Upper lobe of left lung (tissue), 6 donors: ENCODE data around the gene ALDH3B1. TPM values are rescaled to one million over a fixed set of nuclear protein-coding genes. Genes with fewer than 3 reads are reported as not detected.

Experiments used
- ATAC-seq, 2 donors: fragments of 200-7000 bp; cut with Tn5 transposase; one replicate each; pipeline ENCODE4 v1.9.1; 2022; ENCODE audit warnings: mild to moderate bottlenecking in 2 of 2, moderate library complexity in 2 of 2; ENCODE audit not compliant: low FRiP score in 2 of 2
- DNase-seq, 2 donors: peaks; one replicate each; pipeline ENCODE4 v3.0.0-alpha.2; 2019 to 2020
- H3K27ac ChIP-seq, 4 donors: fragments of 200-600 bp; sonication (generic); one replicate each; pipeline ENCODE4 v1.5.1; 2016 to 2019
- H3K27me3 ChIP-seq, 4 donors: fragments of 200-600 bp; sonication (generic); one replicate each; pipeline ENCODE4 v1.5.1; 2017 to 2019
- H3K36me3 ChIP-seq, 4 donors: fragments of 200-600 bp; sonication (generic); one replicate each; pipeline ENCODE4 v1.5.1; 2016 to 2019
- H3K4me1 ChIP-seq, 4 donors: fragments of 200-600 bp; sonication (generic); one replicate each; pipeline ENCODE4 v1.5.1; 2018 to 2019
- H3K4me3 ChIP-seq, 4 donors: fragments of 200-600 bp; sonication (generic); one replicate each; pipeline ENCODE4 v1.5.1; 2017 to 2019; ENCODE audit warnings: mild to moderate bottlenecking in 2 of 4, moderate library complexity in 1 of 4
- H3K9me3 ChIP-seq, 4 donors: fragments of 200-600 bp; sonication (generic); one replicate each; pipeline ENCODE4 v1.5.1; 2018 to 2019
- EP300 ChIP-seq, 4 donors: sonication (generic); formaldehyde crosslinking; IDR thresholded peaks; one replicate each; pipeline ENCODE4 v1.5.1; 2017; ENCODE audit warnings: antibody characterized with exemption in 4 of 4, control low read depth in 2 of 4
- POLR2A ChIP-seq, 4 donors: fragments of 450-650 bp; IDR thresholded peaks; one replicate each; pipeline ENCODE4 v1.5.1; 2016 to 2017; ENCODE audit warnings: antibody characterized with exemption in 4 of 4, mild to moderate bottlenecking in 2 of 4
- POLR2AphosphoS5 ChIP-seq, 2 donors: sonication (generic); formaldehyde crosslinking; IDR thresholded peaks; one replicate each; pipeline ENCODE4 v1.5.1; 2017; ENCODE audit warnings: antibody characterized with exemption in 2 of 2
- WGBS, 2 donors: methylation state at CpG; one replicate each; pipeline ENCODE4 v1.1.5; 2017 to 2018; 5-methylcytosine and 5-hydroxymethylcytosine counted together
- total RNA-seq, 6 donors: library from RNA; depleted of rRNA in 4 of 6; stranded (reverse); fragments of >200 nt in 4 of 6; gene quantifications; one replicate each; pipeline versions ENCODE4 v1.1.0 to v1.2.1, GENCODE V29; 2016 to 2021
- TF ChIP-seq, protein P1 (sequence below), 6 experiments: fragments of 450-650 bp in 4 of 6; fragments of 200-600 bp in 2 of 6; sonication (generic) in 2 of 6; IDR thresholded peaks; one replicate each; pipeline ENCODE4 v1.5.1; 2016 to 2019; ENCODE audit warnings: antibody characterized with exemption in 6 of 6
- donor health status: DM: no; HTN: no; CAD: no; lungs with moderate emphysema.
- donor health status: DM: no; HTN: yes; CAD: no; lungs with severe emphysema.

The ALDH3B1 gene
- total RNA-seq, 6 donors from 2014 or later = 107 to 229 (median 185) TPM

DNA sequence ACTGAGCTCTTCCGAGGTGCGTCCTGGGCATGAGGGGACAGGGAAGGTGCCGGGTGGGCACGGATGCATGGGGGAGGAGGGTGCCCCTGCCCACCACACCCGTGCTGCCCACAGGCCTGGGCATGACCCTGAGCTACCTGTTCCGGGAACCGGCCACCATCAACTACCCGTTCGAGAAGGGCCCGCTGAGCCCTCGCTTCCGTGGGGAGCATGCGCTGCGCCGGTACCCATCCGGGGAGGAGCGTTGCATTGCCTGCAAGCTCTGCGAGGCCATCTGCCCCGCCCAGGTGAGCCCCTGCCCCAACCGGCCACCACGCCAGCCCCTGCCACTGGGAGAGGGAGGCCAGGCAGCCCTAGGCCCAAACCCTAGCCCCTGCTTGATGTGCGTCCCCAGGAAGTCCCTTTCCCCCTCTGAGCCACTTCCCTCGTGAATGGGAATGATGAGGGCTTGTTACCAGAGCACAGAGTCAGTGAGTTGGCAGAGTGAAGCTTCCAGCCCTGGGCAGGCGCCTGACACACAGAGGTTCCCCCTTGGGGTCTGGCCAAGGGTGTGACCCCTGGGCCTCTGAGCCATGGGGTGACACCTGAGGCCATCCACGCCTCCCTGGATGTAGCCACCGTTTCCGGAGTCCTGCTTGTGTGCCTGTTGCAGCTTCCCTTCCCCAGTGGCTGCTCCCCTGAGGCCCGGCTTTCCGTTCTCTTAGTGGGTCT is 23.0 kb downstream of the ALDH3B1 start:
- TF ChIP-seq, protein P1, sequence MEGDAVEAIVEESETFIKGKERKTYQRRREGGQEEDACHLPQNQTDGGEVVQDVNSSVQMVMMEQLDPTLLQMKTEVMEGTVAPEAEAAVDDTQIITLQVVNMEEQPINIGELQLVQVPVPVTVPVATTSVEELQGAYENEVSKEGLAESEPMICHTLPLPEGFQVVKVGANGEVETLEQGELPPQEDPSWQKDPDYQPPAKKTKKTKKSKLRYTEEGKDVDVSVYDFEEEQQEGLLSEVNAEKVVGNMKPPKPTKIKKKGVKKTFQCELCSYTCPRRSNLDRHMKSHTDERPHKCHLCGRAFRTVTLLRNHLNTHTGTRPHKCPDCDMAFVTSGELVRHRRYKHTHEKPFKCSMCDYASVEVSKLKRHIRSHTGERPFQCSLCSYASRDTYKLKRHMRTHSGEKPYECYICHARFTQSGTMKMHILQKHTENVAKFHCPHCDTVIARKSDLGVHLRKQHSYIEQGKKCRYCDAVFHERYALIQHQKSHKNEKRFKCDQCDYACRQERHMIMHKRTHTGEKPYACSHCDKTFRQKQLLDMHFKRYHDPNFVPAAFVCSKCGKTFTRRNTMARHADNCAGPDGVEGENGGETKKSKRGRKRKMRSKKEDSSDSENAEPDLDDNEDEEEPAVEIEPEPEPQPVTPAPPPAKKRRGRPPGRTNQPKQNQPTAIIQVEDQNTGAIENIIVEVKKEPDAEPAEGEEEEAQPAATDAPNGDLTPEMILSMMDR (IDR thresholded peaks at IDR 0.05) = no peak
- TF ChIP-seq EP300 (IDR thresholded peaks at IDR 0.05) (no peak), POLR2A (IDR thresholded peaks at IDR 0.05) (no peak), POLR2AphosphoS5 (IDR thresholded peaks at IDR 0.05) (no peak)
- ATAC-seq (no peak), DNase-seq (peak in 1 of 2 donors; percentile 78)
- Histone ChIP-seq H3K27ac (peak overlapping the region in 3 of 4 donors; percentile 30 to 58 (median 42)), H3K36me3 (peaks cover 0 to 22% (median 10%) of the 10 kb centered on the region in 4 donors), H3K27me3 (no peaks in the 10 kb centered on the region), H3K4me3 (no peak overlapping the region), H3K9me3 (no peaks in the 10 kb centered on the region), H3K4me1 (peaks cover 37 to 71% (median 45%) of the 10 kb centered on the region in 4 donors)
- 86 to 93% methylated on average over 7 to 28 of the region's 29 CpGs for WGBS, 2 donors

DNA sequence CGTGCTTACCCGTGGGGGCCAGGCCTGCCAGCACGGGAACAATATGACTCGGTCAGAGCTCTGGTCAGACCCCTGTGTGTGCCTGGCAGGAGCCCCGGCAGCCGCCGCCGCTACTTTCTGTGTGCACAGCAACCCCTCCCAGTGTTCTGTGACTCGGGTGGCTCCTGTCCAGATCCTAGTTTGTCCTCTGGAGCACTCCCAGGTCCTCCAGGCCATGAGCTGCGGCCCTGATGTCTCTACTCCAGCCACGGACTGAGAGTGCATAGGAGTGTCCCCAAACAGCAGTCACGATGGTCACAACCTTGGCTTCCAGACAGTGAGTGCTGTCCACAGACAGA is 23.6 kb downstream of the ALDH3B1 start:
- H3K36me3 ChIP-seq = peaks cover 0 to 22% (median 9%) of the 10 kb centered on the region in 4 donors
- no peak for ATAC-seq
- H3K4me1 ChIP-seq = peaks cover 42 to 76% (median 50%) of the 10 kb centered on the region in 4 donors
- no peaks in the 10 kb centered on the region for H3K27me3 ChIP-seq
- peak; percentile 52 to 76 for DNase-seq
- H3K27ac ChIP-seq = peak overlapping the region in 3 of 4 donors; percentile 30 to 58 (median 42)
- WGBS, 2 donors = 80 to 91% methylated on average over 12 of the region's 12 CpGs
- TF ChIP-seq, protein P1 (IDR thresholded peaks at IDR 0.05) = no peak
- TF ChIP-seq POLR2A (IDR thresholded peaks at IDR 0.05) (no peak), POLR2AphosphoS5 (IDR thresholded peaks at IDR 0.05) (no peak), EP300 (IDR thresholded peaks at IDR 0.05) (no peak)
- H3K9me3 ChIP-seq = no peaks in the 10 kb centered on the region
- no peak overlapping the region for H3K4me3 ChIP-seq

GRCh38 chr11:68035266-68035876 is 25.2 kb downstream of the ALDH3B1 start:
- Histone ChIP-seq H3K27ac (peak overlapping the region; percentile 46 to 98 (median 91)), H3K27me3 (no peaks in the 10 kb centered on the region), H3K4me1 (peaks cover 40 to 80% (median 55%) of the 10 kb centered on the region in 4 donors), H3K4me3 (no peak overlapping the region), H3K9me3 (no peaks in the 10 kb centered on the region), H3K36me3 (peaks cover 0 to 22% (median 9%) of the 10 kb centered on the region in 4 donors)
- TF ChIP-seq POLR2A (IDR thresholded peaks at IDR 0.05) (no peak), EP300 (IDR thresholded peaks at IDR 0.05) (no peak), POLR2AphosphoS5 (IDR thresholded peaks at IDR 0.05) (no peak)
- TF ChIP-seq, protein P1 (IDR thresholded peaks at IDR 0.05) = no peak
- no peak for ATAC-seq
- 93 to 97% methylated on average over 13 of the region's 13 CpGs for whole genome bisulfite sequencing, 2 donors
- no peak for DNase-seq

GRCh38 chr11:68036141-68036716 is 26.1 kb downstream of the ALDH3B1 start:
- H3K4me3 ChIP-seq = no peak overlapping the region
- H3K9me3 ChIP-seq = no peaks in the 10 kb centered on the region
- no peak for ATAC-seq
- WGBS, 2 donors = 63 to 71% methylated on average over 11 to 20 of the region's 27 CpGs
- peak; percentile 79 to 87 for DNase-seq
- H3K4me1 ChIP-seq = peaks cover 45 to 85% (median 58%) of the 10 kb centered on the region in 4 donors
- H3K27me3 ChIP-seq = no peaks in the 10 kb centered on the region
- H3K36me3 ChIP-seq = peaks cover 0 to 25% (median 9%) of the 10 kb centered on the region in 4 donors
- H3K27ac ChIP-seq = peak overlapping the region; percentile 86 to 98 (median 96)
- TF ChIP-seq EP300 (IDR thresholded peaks at IDR 0.05) = no peak
- TF ChIP-seq POLR2AphosphoS5 (IDR thresholded peaks at IDR 0.05) = no peak
- no peak for TF ChIP-seq POLR2A (IDR thresholded peaks at IDR 0.05)
- TF ChIP-seq, protein P1 (IDR thresholded peaks at IDR 0.05) = no peak
